Esophagus squamous epithelium (tissue), 5 donors: ENCODE data around the gene PHACTR4. TPM values are rescaled to one million over a fixed set of nuclear protein-coding genes. Genes with fewer than 3 reads are reported as not detected.
"Not testable (repeated sequence)": the region's sequence is repeated elsewhere in the genome, so short reads cannot be mapped to it uniquely, and the experiment has no call there.

Experiments used
- DNase-seq: peaks from one replicate; lab custom pipeline; 2025; lab: John Stamatoyannopoulos, UW
- H3K27ac ChIP-seq, 4 donors: fragments of 200-600 bp; sonication (generic); one replicate each; pipeline ENCODE4 v1.5.1; 2016 to 2019; ENCODE audit warnings: mild to moderate bottlenecking in 1 of 4
- H3K27me3 ChIP-seq, 4 donors: fragments of 200-600 bp; sonication (generic); 1 replicate in 3 of 4; 2 replicates in 1 of 4; pipeline versions ENCODE4 v1.5.1 to v1.6.0; 2017 to 2021; ENCODE audit warnings: antibody characterized with exemption in 1 of 4
- H3K36me3 ChIP-seq, 3 donors: fragments of 200-600 bp; sonication (generic); one replicate each; pipeline ENCODE4 v1.5.1; 2016 to 2019
- H3K4me1 ChIP-seq, 3 donors: fragments of 200-600 bp; sonication (generic); one replicate each; pipeline ENCODE4 v1.5.1; 2017 to 2019
- H3K4me3 ChIP-seq, 4 donors: fragments of 200-600 bp; sonication (generic); 1 replicate in 3 of 4; 2 replicates in 1 of 4; pipeline ENCODE4 v1.5.1; 2016 to 2019; ENCODE audit warnings: mild to moderate bottlenecking in 2 of 4, moderate library complexity in 1 of 4
- H3K9me3 ChIP-seq, 3 donors: fragments of 200-600 bp; sonication (generic); one replicate each; pipeline ENCODE4 v1.5.1; 2016 to 2019
- CTCF ChIP-seq, 6 experiments: fragments of 450-650 bp in 4 of 6; fragments of 200-600 bp in 2 of 6; sonication (generic) in 2 of 6; IDR thresholded peaks; one replicate each; pipeline ENCODE4 v1.5.1; 2016 to 2019; ENCODE audit warnings: antibody characterized with exemption in 6 of 6, mild to moderate bottlenecking in 4 of 6, moderate library complexity in 4 of 6
- POLR2A ChIP-seq, 4 donors: fragments of 450-650 bp; IDR thresholded peaks; one replicate each; pipeline ENCODE4 v1.6.1; 2017; ENCODE audit warnings: antibody characterized with exemption in 4 of 4, mild to moderate bottlenecking in 4 of 4, moderate library complexity in 3 of 4
- WGBS, 2 donors: methylation state at CpG; one replicate each; pipeline ENCODE4 v1.1.5; 2018; 5-methylcytosine and 5-hydroxymethylcytosine counted together
- intact Hi-C: fragments of 100-400 bp; cut with DNase I; formaldehyde crosslinking; loops from one replicate; pipeline ENCODE4 v1.15.0; 2022
- total RNA-seq, 4 donors: library from RNA; depleted of rRNA; stranded (reverse); fragments of >200 nt; gene quantifications; one replicate each; pipeline ENCODE4 v1.1.0, GENCODE V29; 2016
- donor health status: DM: yes; HTN: yes; CAD: no.

The PHACTR4 gene
- total RNA-seq, 4 donors from 2014 or later, result 33.4 to 41.0 (median 36.3) TPM

- H3K27ac ChIP-seq, result no peak overlapping the region
- TF ChIP-seq POLR2A (IDR thresholded peaks at IDR 0.05), result no peak
- TF ChIP-seq CTCF (IDR thresholded peaks at IDR 0.05), result no peak
- peaks cover 0 to 13% (median 0%) of the 10 kb centered on the region in 3 donors for H3K4me1 ChIP-seq
- no peak overlapping the region for H3K4me3 ChIP-seq
- 56 to 61% methylated on average over 3 of the region's 3 CpGs for WGBS, 2 donors
- no peak for DNase-seq
- H3K27me3 ChIP-seq, result no peaks in the 10 kb centered on the region
- H3K9me3 ChIP-seq, result no peaks in the 10 kb centered on the region
- H3K36me3 ChIP-seq, result no peaks in the 10 kb centered on the region
- intact Hi-C loops, result no loop called here
Observed at GRCh38 chr1:28358716-28359115, 10.8 kb upstream of the PHACTR4 start.

GRCh38 chr1:28359592-28360239 is 9.8 kb upstream of the PHACTR4 start:
- intact Hi-C loops, result no loop called here
- TF ChIP-seq POLR2A (IDR thresholded peaks at IDR 0.05), result no peak
- peak; percentile 48 to 67 (median 58) for TF ChIP-seq CTCF (IDR thresholded peaks at IDR 0.05)

GRCh38 chr1:28364888-28365287 is 4.7 kb upstream of the PHACTR4 start:
- H3K4me3 ChIP-seq, result no peak overlapping the region
- peaks cover 6 to 22% (median 7%) of the 10 kb centered on the region in 3 donors for H3K4me1 ChIP-seq
- DNase-seq, result no peak
- no peaks in the 10 kb centered on the region for H3K36me3 ChIP-seq
- TF ChIP-seq CTCF (IDR thresholded peaks at IDR 0.05) (no peak), POLR2A (IDR thresholded peaks at IDR 0.05) (no peak)
- H3K9me3 ChIP-seq, result no peaks in the 10 kb centered on the region
- WGBS, 2 donors, result 61 to 79% methylated on average over 4 of the region's 4 CpGs
- intact Hi-C loops, result no loop called here
- H3K27ac ChIP-seq, result no peak overlapping the region
- no peaks in the 10 kb centered on the region for H3K27me3 ChIP-seq

More at GRCh38 chr1:28359592-28360239, 9.8 kb upstream of the PHACTR4 start:
- Histone ChIP-seq H3K27ac (no peak overlapping the region), H3K27me3 (no peaks in the 10 kb centered on the region), H3K4me1 (peaks cover 0 to 3% (median 0%) of the 10 kb centered on the region in 3 donors), H3K9me3 (no peaks in the 10 kb centered on the region), H3K4me3 (no peak overlapping the region), H3K36me3 (no peaks in the 10 kb centered on the region)
- WGBS, 2 donors, result 35 to 53% methylated on average over 7 of the region's 7 CpGs
- no peak for DNase-seq

GRCh38 chr1:28365864-28366263 is 3.7 kb upstream of the PHACTR4 start:
- TF ChIP-seq POLR2A (IDR thresholded peaks at IDR 0.05) (no peak), CTCF (IDR thresholded peaks at IDR 0.05) (no peak)
- Histone ChIP-seq H3K36me3 (no peaks in the 10 kb centered on the region), H3K9me3 (no peaks in the 10 kb centered on the region), H3K4me3 (no peak overlapping the region), H3K4me1 (peaks cover 9 to 31% (median 11%) of the 10 kb centered on the region in 3 donors), H3K27ac (peak overlapping the region in 3 of 4 donors; percentile 30 to 59 (median 43)), H3K27me3 (no peaks in the 10 kb centered on the region)
- DNase-seq, result no peak
- 56 to 73% methylated on average over 7 of the region's 7 CpGs for WGBS, 2 donors
- intact Hi-C loops, result no loop called here

- WGBS, 2 donors, result 96% methylated on average over 15 of the region's 15 CpGs
- Histone ChIP-seq H3K4me1 (peaks cover 22 to 58% (median 23%) of the 10 kb centered on the region in 3 donors), H3K27ac (peak overlapping the region in 1 of 4 donors; percentile 97)
- DNase-seq, H3K27me3 ChIP-seq, H3K4me3 ChIP-seq, intact Hi-C loops, H3K9me3 ChIP-seq, H3K36me3 ChIP-seq: not testable (repeated sequence)
Observed at GRCh38 chr1:28368608-28369007, 932 bp upstream of the PHACTR4 start.
